Adrenal gland (tissue), 12 donors: ENCODE data around the gene SLC25A38. TPM values are rescaled to one million over a fixed set of nuclear protein-coding genes. Genes with fewer than 3 reads are reported as not detected.
"Not testable (repeated sequence)": the region's sequence is repeated elsewhere in the genome, so short reads cannot be mapped to it uniquely, and the experiment has no call there.

Experiments
- DNase-seq, 7 donors: peaks; one replicate each; pipeline ENCODE4 v3.0.0-alpha.2; 2019 to 2020
- H3K27ac ChIP-seq, 5 donors: fragments of 200-600 bp; sonication (generic) in 4 of 5; 1 replicate in 3 of 5; 2 replicates in 2 of 5; pipeline versions ENCODE4 v1.5.1 to v1.8.0; 2016 to 2020; ENCODE audit warnings: mild to moderate bottlenecking in 1 of 5
- H3K27me3 ChIP-seq: fragments of 200-600 bp; 2 replicates; pipeline ENCODE4 v1.8.0; 2021
- H3K36me3 ChIP-seq, 2 donors: fragments of 200-600 bp; replicated peaks in 1 of 2; 1 replicate in 1 of 2; 2 replicates in 1 of 2; pipeline versions ENCODE4 v1.5.1 to v1.8.0; 2018 to 2022
- H3K4me1 ChIP-seq, 2 donors: fragments of 200-600 bp; replicated peaks in 1 of 2; 1 replicate in 1 of 2; 2 replicates in 1 of 2; pipeline versions ENCODE4 v1.5.1 to v1.8.0; 2018 to 2021
- H3K4me3 ChIP-seq, 4 donors: fragments of 200-600 bp; sonication (generic) in 3 of 4; one replicate each; pipeline ENCODE4 v1.5.1; 2016 to 2018
- H3K9me3 ChIP-seq, 3 donors: fragments of 200-600 bp; sonication (generic) in 1 of 3; replicated peaks in 1 of 3; 1 replicate in 2 of 3; 2 replicates in 1 of 3; pipeline versions ENCODE4 v1.5.1 to v1.8.0; 2016 to 2021
- CTCF ChIP-seq, 6 experiments: fragments of 450-650 bp in 4 of 6; fragments of 200-600 bp in 2 of 6; sonication (generic) in 1 of 6; IDR thresholded peaks; 1 replicate in 5 of 6; 2 replicates in 1 of 6; pipeline versions ENCODE4 v1.5.1 to v1.8.0; 2016 to 2021; ENCODE audit warnings: antibody characterized with exemption in 6 of 6, mild to moderate bottlenecking in 2 of 6, moderate library complexity in 1 of 6
- POLR2A ChIP-seq, 2 donors: fragments of 450-650 bp; IDR thresholded peaks; one replicate each; pipeline ENCODE4 v1.6.1; 2017; ENCODE audit warnings: antibody characterized with exemption in 2 of 2, mild to moderate bottlenecking in 2 of 2, moderate library complexity in 1 of 2
- WGBS, 4 donors: extraction: QIAGEN DNeasy Blood & Tissue Kit in 2 of 4; methylation state at CpG; one replicate each; pipeline versions ENCODE4 v1.1.5 to v1.1.7; 2013 to 2017; 5-methylcytosine and 5-hydroxymethylcytosine counted together
- intact Hi-C, 2 donors: fragments of 100-400 bp; cut with DNase I; formaldehyde crosslinking; loops; one replicate each; pipeline versions ENCODE4 v1.14.1 to v1.15.0; 2022 to 2023
- polyA plus RNA-seq, 3 donors: library from polyadenylated mRNA; stranded (reverse); fragments of 200-250 nt in 2 of 3; fragments of 350-450 nt in 1 of 3; fragmentation: Illumina TruSeq in 1 of 3; extraction: RNeasy Lipid Tissue Mini Kit (QIAGEN cat#74804) in 1 of 3; gene quantifications; one replicate each; pipeline ENCODE4 v1.2.3, GENCODE V29; 2013 to 2014
- total RNA-seq, 9 donors: library from RNA; depleted of rRNA in 4 of 9; stranded (reverse); fragments of >200 nt in 4 of 9; fragments of 120-200 nt in 1 of 9; fragmentation: NEBNext Ultra II Directional in 1 of 9; extraction: Animal tissue kit (Norgen Biotek cat#: 25700) in 1 of 9; gene quantifications; one replicate each; pipeline versions ENCODE4 v1.1.0 to v1.2.4, GENCODE V29; 2013 to 2023
- donor health status: healthy with polysubstance abuse.
- donor health status: Bipolar disorder and iron deficiency.
- donor health status: DM: yes; HTN: yes; CAD: no.
- donor health status: DM: no; HTN: no; CAD: no.
- donor health status: DM: no; HTN: no; CAD: no.
- donor health status: DM: yes; HTN: yes; CAD: no.

Gene SLC25A38
- total and polyA plus RNA-seq, 12 donors, result 34.2 to 70.6 (median 47.3) TPM

GRCh38 chr3:39362192-39362591, 21.0 kb upstream of the SLC25A38 start:
- DNase-seq, result no peak
- H3K4me3 ChIP-seq, result no peak overlapping the region
- intact Hi-C loops, result no loop called here
- H3K27ac ChIP-seq, result no peak overlapping the region
- H3K9me3 ChIP-seq, result no peaks in the 10 kb centered on the region
- H3K27me3 ChIP-seq, result no peaks in the 10 kb centered on the region
- H3K4me1 ChIP-seq, result no peaks in the 10 kb centered on the region
- no peaks in the 10 kb centered on the region for H3K36me3 ChIP-seq
- no peak for TF ChIP-seq CTCF (IDR thresholded peaks at IDR 0.05)
- no peak for TF ChIP-seq POLR2A (IDR thresholded peaks at IDR 0.05)
- WGBS, 4 donors, result 29 to 67% (median 54%) methylated on average over 1 to 3 of the region's 3 CpGs

- Histone ChIP-seq H3K4me3 (no peak overlapping the region), H3K4me1 (no peaks in the 10 kb centered on the region), H3K36me3 (no peaks in the 10 kb centered on the region), H3K9me3 (no peaks in the 10 kb centered on the region), H3K27me3 (no peaks in the 10 kb centered on the region), H3K27ac (no peak overlapping the region)
- 81 to 87% (median 85%) methylated on average over 2 of the region's 2 CpGs for WGBS, 4 donors
- TF ChIP-seq CTCF (IDR thresholded peaks at IDR 0.05), result no peak
- no peak for TF ChIP-seq POLR2A (IDR thresholded peaks at IDR 0.05)
- DNase-seq, result no peak
- intact Hi-C loops, result no loop called here
These were observed 20.4 kb upstream of the SLC25A38 start for GRCh38 chr3:39362812-39363211.

GRCh38 chr3:39370450-39370849, 12.7 kb upstream of the SLC25A38 start:
- not testable (repeated sequence) for DNase-seq, H3K9me3 ChIP-seq, H3K27me3 ChIP-seq, H3K27ac ChIP-seq, H3K4me3 ChIP-seq, H3K36me3 ChIP-seq, H3K4me1 ChIP-seq
- 85 to 91% (median 89%) methylated on average over 4 of the region's 4 CpGs for WGBS, 4 donors
- intact Hi-C loops, result loop anchor here in 1 of 2 donors (10.0 kb wide), 1 partner anchor 186 kb away; no protein-coding TSS in a partner anchor

GRCh38 chr3:39372833-39373232, 10.3 kb upstream of the SLC25A38 start:
- no peaks in the 10 kb centered on the region for H3K27me3 ChIP-seq
- no peak for TF ChIP-seq POLR2A (IDR thresholded peaks at IDR 0.05)
- TF ChIP-seq CTCF (IDR thresholded peaks at IDR 0.05), result no peak
- no peak for DNase-seq
- no peaks in the 10 kb centered on the region for H3K36me3 ChIP-seq
- H3K4me3 ChIP-seq, result no peak overlapping the region
- H3K4me1 ChIP-seq, result no peaks in the 10 kb centered on the region
- H3K27ac ChIP-seq, result no peak overlapping the region
- no peaks in the 10 kb centered on the region for H3K9me3 ChIP-seq
- intact Hi-C loops, result loop anchor here in 1 of 2 donors (10.0 kb wide), 1 partner anchor 188 kb away; no protein-coding TSS in a partner anchor

GRCh38 chr3:39376959-39377634, 6.1 kb upstream of the SLC25A38 start:
- H3K27ac ChIP-seq, result no peak overlapping the region
- H3K4me3 ChIP-seq, result no peak overlapping the region
- no peaks in the 10 kb centered on the region for H3K27me3 ChIP-seq
- 62 to 74% (median 69%) methylated on average over 5 of the region's 5 CpGs for WGBS, 4 donors
- intact Hi-C loops, result loop anchor here in 1 of 2 donors (10.0 kb wide), 1 partner anchor 192 kb away; no protein-coding TSS in a partner anchor
- no peak for TF ChIP-seq CTCF (IDR thresholded peaks at IDR 0.05)
- no peaks in the 10 kb centered on the region for H3K9me3 ChIP-seq
- H3K36me3 ChIP-seq, result no peaks in the 10 kb centered on the region
- no peaks in the 10 kb centered on the region for H3K4me1 ChIP-seq
- DNase-seq, result no peak
